Body of pancreas (tissue), 4 donors: ENCODE measurements around the gene RAD54L. TPM values are rescaled to one million over a fixed set of nuclear protein-coding genes. Genes with fewer than 3 reads are reported as not detected.

Source experiments
- ATAC-seq: fragments of 150-250 bp; one replicate; pipeline ENCODE4 v1.9.1; 2016
- DNase-seq, 4 donors: peaks; one replicate each; pipeline ENCODE4 v3.0.0-alpha.2; 2019
- H3K27ac ChIP-seq, 4 donors: fragments of 200-600 bp; sonication (generic); 1 replicate in 3 of 4; 2 replicates in 1 of 4; pipeline versions ENCODE4 v1.5.1 to v1.6.1; 2016 to 2019; ENCODE audit warnings: mild to moderate bottlenecking in 1 of 4, mixed read lengths in 1 of 4, moderate library complexity in 1 of 4
- H3K27me3 ChIP-seq, 2 donors: fragments of 200-600 bp; sonication (generic); one replicate each; pipeline ENCODE4 v1.6.0; 2016; ENCODE audit warnings: mild to moderate bottlenecking in 1 of 2
- H3K36me3 ChIP-seq, 2 donors: fragments of 200-600 bp; sonication (generic); replicated peaks in 1 of 2; 2 replicates each; pipeline ENCODE4 v1.5.1; 2016; ENCODE audit warnings: low read depth in 2 of 2; ENCODE audit not compliant: insufficient read depth in 1 of 2
- H3K4me1 ChIP-seq: fragments of 200-600 bp; sonication (generic); one replicate; pipeline ENCODE4 v1.6.0; 2016
- H3K4me3 ChIP-seq, 2 donors: fragments of 200-600 bp; sonication (generic); 1 replicate in 1 of 2; 2 replicates in 1 of 2; pipeline ENCODE4 v1.5.1; 2016 to 2019
- H3K9me3 ChIP-seq, 3 donors: fragments of 200-600 bp; sonication (generic); 1 replicate in 2 of 3; 2 replicates in 1 of 3; pipeline ENCODE4 v1.5.1; 2016
- POLR2A ChIP-seq, 3 donors: fragments of 450-650 bp; IDR thresholded peaks; one replicate each; pipeline ENCODE4 v1.6.1; 2016; ENCODE audit warnings: antibody characterized with exemption in 3 of 3, mild to moderate bottlenecking in 2 of 3
- WGBS, 2 donors: methylation state at CpG; one replicate each; pipeline ENCODE4 v1.1.5; 2017; 5-methylcytosine and 5-hydroxymethylcytosine counted together
- intact Hi-C: fragments of 100-400 bp; cut with DNase I; formaldehyde crosslinking; loops from one replicate; pipeline ENCODE4 v1.15.1; 2023
- total RNA-seq, 2 donors: library from RNA; depleted of rRNA; stranded (reverse); fragments of >200 nt; gene quantifications; one replicate each; pipeline ENCODE4 v1.1.0, GENCODE V29; 2016
- TF ChIP-seq, protein P1 (sequence below), 7 experiments: fragments of 450-650 bp in 4 of 7; fragments of 200-600 bp in 3 of 7; sonication (generic) in 3 of 7; IDR thresholded peaks; one replicate each; pipeline ENCODE4 v1.5.1; 2016 to 2019; ENCODE audit warnings: antibody characterized with exemption in 7 of 7

RAD54L gene
- total RNA-seq, 2 donors from 2014 or later: under 0.01 TPM; not detected in 1

DNA sequence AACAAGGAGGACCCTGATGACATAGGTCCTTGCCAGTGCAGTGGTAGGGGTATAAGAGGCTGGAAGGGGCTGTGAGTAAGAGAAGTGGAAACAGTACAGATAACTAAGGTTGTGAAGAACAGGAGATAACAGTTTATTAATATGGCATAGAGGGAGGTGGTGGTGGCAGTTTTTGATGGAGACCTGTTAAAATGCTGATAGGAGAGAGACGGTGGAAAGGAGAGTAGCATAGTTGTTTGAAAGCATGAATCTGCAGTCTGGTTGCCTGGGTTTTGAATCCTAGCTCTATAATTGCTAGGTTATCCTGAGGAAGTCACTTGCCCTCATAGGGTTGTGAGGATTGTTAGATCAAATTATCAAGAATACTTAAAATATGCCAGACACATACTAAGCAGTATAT is 36.5 kb downstream of the RAD54L start:
- Histone ChIP-seq H3K36me3 (peaks cover 0 to 18% of the 10 kb centered on the region in 2 donors), H3K4me1 (no peaks in the 10 kb centered on the region)

DNA sequence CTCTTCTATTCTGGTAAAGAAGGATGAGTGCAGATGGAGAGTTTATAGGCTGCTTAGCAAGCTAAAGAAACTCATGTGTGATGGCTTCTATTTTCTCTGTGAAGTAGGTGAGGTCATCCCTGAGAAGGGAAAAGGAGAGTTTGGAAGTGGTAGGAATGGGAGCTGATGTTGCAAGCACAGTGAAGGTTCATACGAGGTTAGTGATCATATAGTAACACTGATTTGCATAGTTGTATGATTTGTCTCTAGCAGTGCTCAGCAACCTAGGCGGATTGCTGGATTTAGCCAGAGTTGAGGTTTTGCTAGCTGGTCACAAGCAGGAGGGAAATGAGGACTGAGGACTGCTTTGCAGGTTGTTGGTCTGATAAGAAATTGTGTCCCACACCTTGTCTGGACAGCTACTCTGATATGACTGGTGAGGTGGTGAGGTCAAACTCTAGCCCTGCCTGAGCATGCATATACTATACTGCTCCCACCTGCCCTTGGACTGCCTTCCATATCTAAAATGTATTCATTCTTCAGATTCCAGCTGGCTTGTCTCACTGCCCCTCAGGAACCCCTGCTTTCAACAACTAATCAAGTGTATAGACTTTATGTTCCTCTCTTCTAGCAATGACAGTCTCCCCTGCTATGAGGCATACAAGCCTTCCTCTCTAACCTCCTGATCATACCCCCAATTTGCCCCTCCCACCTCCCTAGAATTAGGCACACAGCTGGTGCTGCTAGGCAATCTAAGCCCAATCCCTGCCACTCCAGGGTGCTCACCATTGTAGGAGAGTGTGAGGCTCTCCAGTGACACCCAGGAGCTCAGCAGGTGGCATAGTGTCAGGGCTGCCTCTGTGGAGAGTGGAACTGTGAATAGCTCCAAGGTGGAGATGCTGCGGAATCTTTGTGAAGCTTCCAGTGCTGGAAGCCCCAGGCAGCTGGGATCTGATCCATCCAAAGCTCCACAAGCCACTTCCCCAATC is 37.3 kb downstream of the RAD54L start:
- Histone ChIP-seq H3K4me1 (no peaks in the 10 kb centered on the region), H3K27me3 (no peaks in the 10 kb centered on the region), H3K27ac (no peak overlapping the region), H3K9me3 (no peaks in the 10 kb centered on the region), H3K4me3 (no peak overlapping the region), H3K36me3 (peaks cover 0 to 12% of the 10 kb centered on the region in 2 donors)
- DNase-seq: no peak
- intact Hi-C loops: no loop called here
- 81 to 84% methylated on average over 2 to 3 of the region's 3 CpGs for WGBS, 2 donors
- TF ChIP-seq POLR2A (IDR thresholded peaks at IDR 0.05): no peak
- TF ChIP-seq, protein P1, sequence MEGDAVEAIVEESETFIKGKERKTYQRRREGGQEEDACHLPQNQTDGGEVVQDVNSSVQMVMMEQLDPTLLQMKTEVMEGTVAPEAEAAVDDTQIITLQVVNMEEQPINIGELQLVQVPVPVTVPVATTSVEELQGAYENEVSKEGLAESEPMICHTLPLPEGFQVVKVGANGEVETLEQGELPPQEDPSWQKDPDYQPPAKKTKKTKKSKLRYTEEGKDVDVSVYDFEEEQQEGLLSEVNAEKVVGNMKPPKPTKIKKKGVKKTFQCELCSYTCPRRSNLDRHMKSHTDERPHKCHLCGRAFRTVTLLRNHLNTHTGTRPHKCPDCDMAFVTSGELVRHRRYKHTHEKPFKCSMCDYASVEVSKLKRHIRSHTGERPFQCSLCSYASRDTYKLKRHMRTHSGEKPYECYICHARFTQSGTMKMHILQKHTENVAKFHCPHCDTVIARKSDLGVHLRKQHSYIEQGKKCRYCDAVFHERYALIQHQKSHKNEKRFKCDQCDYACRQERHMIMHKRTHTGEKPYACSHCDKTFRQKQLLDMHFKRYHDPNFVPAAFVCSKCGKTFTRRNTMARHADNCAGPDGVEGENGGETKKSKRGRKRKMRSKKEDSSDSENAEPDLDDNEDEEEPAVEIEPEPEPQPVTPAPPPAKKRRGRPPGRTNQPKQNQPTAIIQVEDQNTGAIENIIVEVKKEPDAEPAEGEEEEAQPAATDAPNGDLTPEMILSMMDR (IDR thresholded peaks at IDR 0.05): no peak
- no peak for ATAC-seq

More for the DNA sequence above, 36.5 kb downstream of the RAD54L start:
- Histone ChIP-seq H3K27me3 (no peaks in the 10 kb centered on the region), H3K4me3 (no peak overlapping the region), H3K9me3 (no peaks in the 10 kb centered on the region), H3K27ac (no peak overlapping the region)
- DNase-seq (no peak), ATAC-seq (no peak)
- no peak for TF ChIP-seq POLR2A (IDR thresholded peaks at IDR 0.05)
- TF ChIP-seq, protein P1 (IDR thresholded peaks at IDR 0.05): no peak
- 78 to 90% methylated on average over 1 of the region's 1 CpG for WGBS, 2 donors
- intact Hi-C loops: no loop called here

DNA sequence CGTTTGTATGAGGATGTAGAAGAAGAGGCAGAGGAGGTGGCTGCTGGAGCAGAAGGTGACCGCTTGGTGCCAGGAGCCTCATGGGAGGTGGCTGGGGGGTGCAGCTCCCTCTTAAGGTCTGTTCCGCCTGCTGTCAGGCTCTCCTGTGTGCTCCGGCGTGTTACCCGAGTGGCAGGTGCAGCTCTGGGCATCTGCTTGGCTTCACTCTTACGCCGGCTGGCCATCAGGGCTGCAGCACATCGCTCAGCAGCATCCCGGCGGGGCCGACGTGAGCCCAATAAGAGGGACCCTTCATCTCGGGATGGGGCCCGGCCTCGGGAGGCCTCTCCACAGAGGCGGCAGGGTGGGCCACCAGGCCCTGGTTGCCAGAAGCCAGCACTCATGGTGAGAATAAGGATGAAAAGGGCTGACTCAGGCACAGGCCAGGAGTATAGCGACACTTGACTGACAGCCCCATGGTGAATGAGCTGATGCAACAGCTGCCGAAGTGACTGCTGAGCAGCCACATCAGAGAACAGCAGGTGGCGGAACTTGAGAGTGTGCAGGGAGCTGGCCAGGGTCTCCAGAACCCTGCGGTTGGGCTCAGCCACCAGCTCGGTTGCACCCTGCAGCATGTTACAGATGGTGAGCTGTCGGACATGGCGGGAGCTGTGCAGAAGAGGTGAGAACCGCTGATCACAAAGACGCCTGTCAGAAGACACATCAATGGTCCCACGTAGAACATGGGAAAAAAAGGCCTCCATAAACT is 38.3 kb downstream of the RAD54L start:
- Histone ChIP-seq H3K27me3 (no peaks in the 10 kb centered on the region), H3K36me3 (peaks cover 0 to 10% of the 10 kb centered on the region in 2 donors), H3K9me3 (no peaks in the 10 kb centered on the region), H3K27ac (no peak overlapping the region), H3K4me1 (no peaks in the 10 kb centered on the region), H3K4me3 (no peak overlapping the region)
- DNase-seq: no peak
- no peak for ATAC-seq
- intact Hi-C loops: no loop called here
- TF ChIP-seq POLR2A (IDR thresholded peaks at IDR 0.05): no peak
- TF ChIP-seq, protein P1 (IDR thresholded peaks at IDR 0.05): no peak
- 89 to 94% methylated on average over 13 to 27 of the region's 27 CpGs for WGBS, 2 donors

DNA sequence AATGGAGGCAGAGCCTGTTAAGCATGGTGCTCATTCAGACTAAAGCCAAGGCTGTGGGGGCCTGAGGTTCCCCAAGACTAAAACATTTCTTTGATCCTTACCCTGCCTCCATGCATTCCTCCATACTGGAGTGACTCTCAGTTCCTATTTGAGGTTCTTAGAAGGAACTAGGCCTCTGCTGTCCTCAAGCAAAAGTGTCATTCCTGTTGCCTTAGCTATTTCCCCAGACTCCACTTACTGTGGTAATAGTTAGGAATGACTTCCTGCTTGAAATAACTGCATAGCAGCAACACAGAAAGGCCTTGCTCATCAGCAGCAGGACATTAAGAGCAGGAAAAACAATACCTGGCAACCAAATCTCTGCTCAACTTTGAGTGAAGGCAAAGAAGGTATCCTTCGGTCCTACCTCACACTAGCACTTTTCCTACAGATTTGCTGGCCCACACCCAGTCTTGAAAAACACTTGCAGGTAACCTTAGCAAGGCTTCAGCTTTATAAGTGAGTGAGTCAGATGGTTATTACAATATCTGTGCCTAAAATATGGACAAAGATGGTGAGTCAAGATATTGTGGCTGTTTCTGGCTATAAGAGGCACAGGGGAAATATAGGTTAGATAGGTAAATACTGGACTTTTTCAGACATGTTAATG is 41.0 kb downstream of the RAD54L start:
- Histone ChIP-seq H3K4me1 (no peaks in the 10 kb centered on the region), H3K27ac (no peak overlapping the region), H3K27me3 (no peaks in the 10 kb centered on the region), H3K9me3 (no peaks in the 10 kb centered on the region), H3K4me3 (no peak overlapping the region), H3K36me3 (peaks cover 0 to 10% of the 10 kb centered on the region in 2 donors)
- DNase-seq (no peak), ATAC-seq (no peak)
- WGBS, 2 donors: 83 to 90% methylated on average over 1 of the region's 1 CpG
- intact Hi-C loops: no loop called here
- TF ChIP-seq POLR2A (IDR thresholded peaks at IDR 0.05): no peak
- TF ChIP-seq, protein P1 (IDR thresholded peaks at IDR 0.05): no peak
